Activated CD4-positive, alpha-beta T cell treated with anti-CD3 and anti-CD28 coated beads, Interleukin-2, amount 50 U/mL, for 16 hours (primary cell): ENCODE measurements around the gene ITIH4.
A peak's percentile ranks its signal among the peaks of the same experiment; 100 is the strongest.

Experiments used
- DNase-seq: peaks from one replicate; pipeline ENCODE4 v3.0.0-alpha.2; 2020

The ITIH4 gene

DNA sequence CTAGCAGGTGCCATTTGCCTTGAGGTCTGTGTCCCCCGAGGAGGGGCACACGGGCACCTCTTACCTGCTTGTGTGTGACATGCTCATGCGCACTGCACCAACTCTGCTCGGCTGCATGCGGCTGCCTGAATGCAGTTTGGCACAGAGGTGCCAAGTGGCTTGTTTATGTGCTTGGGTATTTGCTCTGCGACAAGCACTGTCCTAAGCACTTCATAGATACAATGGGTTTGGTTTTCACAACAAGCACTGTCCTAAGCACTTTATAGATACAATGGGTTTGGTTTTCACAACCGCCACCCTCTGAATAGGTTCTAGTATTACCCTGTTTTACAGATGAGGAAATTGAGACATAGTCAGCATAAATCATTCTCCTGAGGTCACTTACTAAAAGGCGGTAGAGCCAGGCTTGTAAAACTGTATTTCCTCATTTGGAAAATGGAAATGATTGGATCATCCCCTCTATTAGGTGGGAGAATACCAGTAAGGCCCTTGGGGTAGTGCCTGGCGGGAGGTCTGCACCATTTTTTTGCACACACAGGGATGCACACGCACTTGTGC is 487 bp downstream of the ITIH4 start:
- no peak for DNase-seq

DNA sequence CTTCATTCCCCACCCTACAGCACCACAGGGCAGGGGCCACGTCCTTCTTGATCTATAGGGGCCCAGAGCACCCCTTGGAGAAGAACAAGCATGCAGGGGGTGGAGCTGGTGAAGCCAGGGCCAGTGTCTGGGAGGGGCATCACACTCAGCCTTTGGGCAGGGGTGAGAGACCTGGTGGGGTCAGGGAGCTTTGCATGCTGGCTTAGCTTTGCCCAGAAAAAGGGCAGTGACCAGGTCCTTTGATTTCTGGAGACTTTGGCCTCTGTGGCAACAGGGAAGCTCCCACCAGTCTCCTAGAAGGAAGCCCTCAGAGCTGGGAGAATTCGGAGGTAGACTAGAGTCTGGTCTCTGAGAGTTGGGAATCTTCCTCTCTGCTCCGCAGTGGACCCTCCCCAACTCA is 990 bp downstream of the ITIH4 start:
- DNase-seq, result no peak

DNA sequence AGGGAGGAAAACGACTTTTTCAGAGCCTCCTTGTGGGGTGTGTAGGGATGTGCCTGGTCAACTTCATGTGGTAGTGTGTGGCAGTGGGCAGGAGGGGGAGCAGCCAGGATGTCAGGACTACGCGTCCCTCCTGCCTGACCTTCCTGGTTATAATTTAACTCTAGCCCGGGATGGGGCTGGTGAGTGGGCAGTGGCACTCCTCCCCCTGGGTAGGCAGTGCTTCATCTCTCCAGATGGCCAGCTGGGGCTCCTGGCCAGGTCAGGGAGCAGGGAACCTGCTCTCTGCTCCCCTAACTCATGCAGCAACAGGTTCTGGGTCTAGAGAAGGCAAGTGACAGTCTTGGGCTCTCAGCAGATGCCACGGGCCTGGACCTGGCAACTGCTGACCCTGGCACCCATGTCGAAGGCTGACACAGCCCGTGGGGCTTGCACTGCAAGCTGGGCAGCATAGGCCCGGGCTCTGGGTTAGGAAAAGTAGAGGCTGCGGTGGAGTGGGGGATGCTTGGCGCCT is 2.6 kb downstream of the ITIH4 start:
- DNase-seq, result no peak

DNA sequence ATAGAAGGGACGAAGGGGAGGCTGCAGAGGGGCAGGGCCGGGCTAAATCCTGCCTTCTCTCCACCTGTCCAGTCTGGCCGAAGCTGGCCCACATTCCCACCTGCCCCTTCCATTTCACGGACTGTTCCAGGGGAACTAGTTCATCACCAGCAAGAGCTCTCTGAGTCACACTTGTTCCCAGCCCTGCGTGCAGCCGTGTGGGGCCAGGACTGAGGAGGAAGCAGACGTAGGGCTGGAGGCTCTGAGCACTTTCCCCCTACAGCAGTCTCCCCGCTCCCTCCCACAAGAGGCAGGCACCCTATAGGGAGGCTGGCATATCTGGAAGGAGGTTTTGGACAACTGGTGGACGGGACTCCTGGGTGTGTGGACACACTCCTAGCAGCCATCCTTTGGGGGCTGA is 3.0 kb downstream of the ITIH4 start:
- DNase-seq, result no peak

DNA sequence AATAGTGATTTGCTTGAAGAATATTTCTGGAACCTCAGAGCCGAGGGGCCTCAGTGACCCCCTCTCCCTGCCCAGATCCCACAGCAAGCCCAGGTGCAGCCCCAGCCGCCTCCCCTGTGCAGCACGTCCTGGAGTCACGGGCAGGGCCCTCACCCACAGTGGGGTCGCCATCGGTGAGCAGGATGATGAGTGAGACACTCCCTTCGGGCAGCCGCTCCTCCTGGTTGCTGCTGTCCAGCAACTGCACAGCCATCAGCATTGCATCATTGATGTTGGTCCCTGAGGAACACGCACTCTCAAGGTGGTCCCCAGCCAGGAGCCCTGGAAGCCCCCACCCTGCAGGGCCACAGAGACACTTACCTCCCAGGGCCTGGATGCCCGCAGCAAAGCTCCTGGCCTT is 6.4 kb downstream of the ITIH4 start:
- no peak for DNase-seq

DNA sequence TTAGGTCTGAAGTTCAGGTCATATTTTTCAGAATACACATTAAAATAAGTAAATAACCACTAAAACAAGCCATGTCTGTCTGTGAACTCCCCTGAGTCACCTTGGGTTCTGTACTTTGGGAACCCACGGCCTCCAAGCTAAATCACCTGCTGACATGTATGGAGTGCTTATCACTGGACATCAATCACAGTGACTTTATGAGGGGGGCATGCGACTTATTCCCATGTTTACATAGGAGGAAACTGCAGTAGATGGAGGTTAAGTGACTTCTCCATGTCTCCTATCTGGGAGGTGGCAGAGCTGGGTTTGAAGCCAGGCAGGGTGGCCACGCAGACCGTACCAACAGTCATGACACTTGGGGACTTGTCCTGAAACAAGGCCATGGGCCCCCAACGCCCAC is 8.1 kb downstream of the ITIH4 start:
- no peak for DNase-seq

DNA sequence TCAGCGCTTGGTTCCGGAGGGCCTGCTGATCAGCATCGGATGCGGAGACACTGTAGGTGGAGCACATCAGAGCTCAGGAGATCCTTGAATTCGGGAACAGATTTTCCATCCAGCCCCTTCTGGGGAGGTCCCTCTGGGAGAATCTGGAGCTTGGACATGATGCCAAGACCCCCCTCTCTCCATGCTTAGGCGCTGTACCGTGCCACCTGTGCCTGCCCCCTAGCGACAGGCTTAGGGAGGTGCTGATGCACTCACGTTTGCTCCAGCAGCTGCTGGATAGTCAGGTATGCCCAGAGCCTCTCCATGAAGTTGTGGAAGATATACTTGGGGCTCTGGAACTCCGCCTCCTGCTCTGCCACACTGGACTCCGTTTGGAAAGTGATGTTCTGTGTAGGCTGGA is 9.7 kb downstream of the ITIH4 start:
- DNase-seq, result peak; percentile 23

DNA sequence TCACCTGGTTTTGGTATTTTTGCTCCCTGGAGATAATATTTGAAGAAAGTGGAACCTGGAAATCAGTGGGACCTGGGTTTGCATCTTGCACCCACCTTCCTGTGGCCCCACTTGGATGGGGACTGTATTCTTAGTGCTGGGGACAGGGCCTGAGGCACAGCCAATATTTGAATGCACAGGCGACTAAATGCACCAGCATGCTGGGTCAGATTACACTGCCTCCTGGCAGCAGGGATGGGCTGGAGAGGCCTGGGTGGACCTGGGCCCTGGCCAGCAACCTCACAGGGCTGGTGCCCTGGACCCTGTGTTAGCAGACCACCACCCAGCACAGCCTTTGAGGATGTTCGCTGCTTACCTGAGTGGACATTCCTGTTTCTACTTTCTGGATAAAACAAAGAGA is 10.5 kb downstream of the ITIH4 start:
- no peak for DNase-seq

DNA sequence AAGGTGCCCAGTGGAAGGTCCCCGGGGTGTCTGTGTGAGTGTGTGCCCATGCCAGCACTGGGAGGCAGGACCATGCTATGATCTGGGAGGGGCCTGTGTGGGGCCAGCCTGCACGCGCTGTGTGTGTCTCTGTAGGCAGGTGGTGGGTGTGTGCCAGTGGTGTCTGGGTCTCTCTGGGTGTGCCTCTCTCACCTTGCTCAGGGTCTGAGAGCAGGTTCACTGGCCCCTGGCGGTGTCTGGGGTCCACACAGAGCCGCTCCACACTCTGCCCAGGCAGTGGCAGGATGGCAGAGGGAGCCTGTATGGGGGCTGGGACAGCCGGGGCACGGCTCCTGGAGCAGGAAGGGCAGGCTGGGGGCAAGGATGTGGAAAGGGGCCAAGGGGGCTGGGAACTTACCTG is 12.6 kb downstream of the ITIH4 start:
- DNase-seq, result no peak

DNA sequence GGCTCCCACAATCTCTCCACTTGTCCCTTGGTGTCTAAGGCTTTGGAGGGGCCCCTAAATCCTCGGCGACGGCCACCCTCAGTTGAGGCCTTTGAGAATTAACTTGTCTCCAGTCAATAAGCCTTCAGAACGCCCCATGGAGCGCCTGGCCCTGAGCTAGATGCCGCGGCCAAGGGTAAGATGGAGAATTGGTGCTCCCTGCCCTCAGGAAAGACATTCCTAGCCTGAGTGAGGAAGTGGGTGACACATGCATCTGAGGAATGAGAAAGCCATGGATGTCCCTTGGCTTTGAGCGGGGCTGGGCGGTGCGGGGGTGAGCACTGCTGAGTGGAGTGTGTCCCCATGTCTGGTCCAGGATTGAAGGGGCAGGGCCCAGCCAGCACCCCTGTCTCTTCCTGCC is 13.3 kb downstream of the ITIH4 start:
- no peak for DNase-seq

DNA sequence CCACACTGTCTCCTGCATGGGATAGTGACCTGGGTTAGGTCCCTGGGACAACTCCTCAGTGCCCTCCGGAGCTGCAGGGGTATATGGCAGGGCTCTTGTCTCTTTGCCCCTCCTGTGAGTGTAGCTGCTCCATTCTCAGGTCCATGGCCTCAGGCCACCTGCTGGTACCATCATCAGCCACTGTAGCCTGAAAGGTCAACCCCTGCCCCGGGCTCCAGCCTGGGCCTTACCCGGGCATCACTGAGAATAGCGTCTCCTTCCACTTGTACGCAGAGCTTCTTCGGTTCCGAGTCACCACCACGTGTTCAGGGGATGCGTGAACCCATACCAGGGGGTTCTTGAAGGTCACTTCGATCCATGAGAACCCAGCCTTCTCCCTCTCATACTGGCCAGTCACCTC is 13.8 kb downstream of the ITIH4 start:
- DNase-seq, result no peak

DNA sequence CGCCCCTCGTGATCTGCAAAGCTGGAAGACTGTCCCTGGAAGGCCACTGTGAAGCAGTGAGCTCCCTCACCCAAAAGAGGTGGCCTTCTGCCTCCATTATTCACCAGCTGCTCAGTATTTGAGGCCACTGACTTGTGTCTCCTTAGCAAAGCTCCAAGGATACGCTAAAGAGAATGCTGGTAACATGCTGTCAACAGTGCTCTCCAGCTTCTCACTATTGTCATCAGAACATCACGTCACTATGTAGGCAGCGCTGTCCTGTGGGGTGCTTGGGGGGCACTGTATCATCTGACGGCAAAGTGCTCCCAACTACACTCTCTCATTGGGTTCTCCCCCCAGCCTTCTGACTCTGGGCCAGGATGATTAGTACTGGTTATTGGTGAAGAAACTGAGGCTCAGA is 14.3 kb downstream of the ITIH4 start:
- no peak for DNase-seq

DNA sequence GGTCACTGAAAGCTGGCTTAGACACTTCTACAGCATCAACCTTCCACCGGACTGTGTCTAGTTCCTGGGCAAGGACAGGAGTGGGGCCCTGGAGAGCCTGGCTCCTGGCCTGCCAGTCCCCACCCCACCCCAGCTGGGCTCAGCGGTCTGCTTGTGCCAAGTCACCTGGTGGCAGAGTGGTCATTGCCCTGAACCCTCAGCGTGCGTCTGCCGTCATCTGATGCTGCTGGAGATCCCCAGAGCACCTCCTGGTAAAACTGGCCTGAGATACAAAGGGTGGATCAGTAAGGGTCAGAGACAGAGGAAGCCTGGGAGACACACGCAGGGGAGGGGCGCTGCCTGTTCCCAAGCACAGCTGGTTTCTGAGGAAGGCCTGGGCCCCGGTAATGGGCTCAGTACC is 16.7 kb downstream of the ITIH4 start:
- no peak for DNase-seq

DNA sequence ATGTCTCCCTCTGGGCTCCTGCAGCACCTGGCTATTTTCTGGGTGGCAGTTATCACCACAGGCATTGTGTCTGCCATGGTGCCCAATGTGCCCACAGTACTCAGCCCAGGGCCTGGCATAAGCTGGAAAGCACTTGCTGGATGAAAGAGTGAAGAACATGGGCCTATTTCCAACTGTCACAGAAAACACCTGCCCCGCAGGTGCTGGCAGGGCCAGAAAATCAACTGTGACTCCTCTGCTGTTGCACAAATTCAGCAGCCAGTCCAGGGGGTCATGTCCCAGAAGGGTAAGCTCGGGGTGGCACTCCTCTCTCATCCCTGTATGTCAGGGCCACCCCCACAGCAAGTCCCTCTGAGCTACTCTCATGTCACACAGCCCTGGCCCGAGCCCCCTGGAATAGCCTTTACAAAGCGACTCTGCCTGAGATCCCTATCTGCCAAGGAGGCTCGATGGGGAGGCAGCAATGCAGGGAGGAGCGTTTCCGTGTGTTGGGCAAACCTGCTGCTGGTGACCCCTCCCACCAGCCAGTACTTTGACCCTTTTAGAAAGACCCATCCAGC is 18.9 kb downstream of the ITIH4 start:
- DNase-seq, result no peak

DNA sequence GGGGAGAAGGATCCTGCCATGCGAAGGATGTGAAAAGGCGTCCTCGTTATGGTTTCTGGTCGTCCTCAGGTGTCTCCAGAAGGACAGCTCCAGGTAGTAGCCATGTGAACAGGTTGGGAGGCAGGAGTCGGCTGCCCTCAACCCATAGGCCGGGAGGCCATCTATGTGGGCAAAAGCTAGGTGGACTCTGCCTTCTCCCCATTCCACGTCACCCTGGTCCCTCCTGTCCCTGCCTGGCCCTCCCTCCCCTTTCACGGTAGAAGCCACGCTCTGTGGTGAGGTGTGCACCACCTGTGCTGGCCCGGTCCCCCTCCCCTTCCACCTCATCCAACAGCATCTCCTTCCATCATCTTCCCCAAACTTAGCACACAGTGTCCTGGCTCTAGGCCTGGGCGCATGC is 19.5 kb downstream of the ITIH4 start:
- no peak for DNase-seq

DNA sequence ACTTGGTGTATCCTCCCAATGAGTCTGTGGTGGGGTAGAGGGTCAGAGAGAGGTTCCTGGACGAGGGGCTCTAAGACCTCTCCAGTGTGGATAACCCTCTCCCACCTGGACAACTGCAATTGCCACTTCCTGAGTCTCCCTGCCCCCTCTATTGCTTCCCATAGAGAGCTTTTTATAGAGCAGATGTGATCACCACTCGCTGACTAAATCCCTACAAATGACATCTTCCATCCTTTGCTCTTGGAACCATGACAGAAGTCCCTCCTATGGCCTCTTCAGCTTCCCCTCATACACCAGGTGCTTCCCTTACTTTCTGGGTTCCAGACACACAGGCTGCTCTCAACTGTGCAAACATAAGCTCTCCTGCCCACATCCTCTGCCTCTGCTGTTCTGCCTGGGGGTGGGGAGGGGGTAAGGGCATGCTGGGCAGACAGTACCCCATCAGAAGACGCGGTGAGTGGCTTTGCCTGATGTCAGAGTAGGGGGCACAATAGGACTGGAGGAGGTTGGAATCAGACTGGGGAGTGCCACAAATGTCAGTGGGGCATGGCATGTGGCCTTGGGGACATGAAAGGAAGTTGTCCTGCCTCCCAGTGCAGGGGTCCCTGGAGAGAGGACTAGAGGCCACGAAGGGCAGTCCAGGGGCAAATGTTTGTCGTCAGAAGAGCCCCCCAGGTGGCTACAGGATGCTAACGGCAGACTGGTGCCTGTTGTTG is 20.7 kb downstream of the ITIH4 start:
- DNase-seq, result no peak

DNA sequence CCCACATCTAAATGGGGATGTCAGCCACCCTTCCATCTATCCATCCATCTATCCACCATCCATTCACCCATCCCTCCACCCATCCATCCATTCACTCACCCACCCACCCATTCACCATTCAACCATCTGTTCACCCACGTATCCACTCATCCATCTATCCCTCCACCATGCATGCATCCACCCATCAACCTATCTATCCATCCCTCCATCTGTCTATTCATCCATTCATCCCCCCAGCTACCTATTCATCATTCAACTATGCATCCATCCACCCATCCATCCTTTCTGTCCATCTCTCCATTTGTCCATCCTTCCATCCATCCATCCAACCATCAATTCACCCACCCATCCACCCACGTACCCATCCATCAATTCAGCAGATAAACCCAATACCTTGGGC is 21.3 kb downstream of the ITIH4 start:
- DNase-seq, result no peak

DNA sequence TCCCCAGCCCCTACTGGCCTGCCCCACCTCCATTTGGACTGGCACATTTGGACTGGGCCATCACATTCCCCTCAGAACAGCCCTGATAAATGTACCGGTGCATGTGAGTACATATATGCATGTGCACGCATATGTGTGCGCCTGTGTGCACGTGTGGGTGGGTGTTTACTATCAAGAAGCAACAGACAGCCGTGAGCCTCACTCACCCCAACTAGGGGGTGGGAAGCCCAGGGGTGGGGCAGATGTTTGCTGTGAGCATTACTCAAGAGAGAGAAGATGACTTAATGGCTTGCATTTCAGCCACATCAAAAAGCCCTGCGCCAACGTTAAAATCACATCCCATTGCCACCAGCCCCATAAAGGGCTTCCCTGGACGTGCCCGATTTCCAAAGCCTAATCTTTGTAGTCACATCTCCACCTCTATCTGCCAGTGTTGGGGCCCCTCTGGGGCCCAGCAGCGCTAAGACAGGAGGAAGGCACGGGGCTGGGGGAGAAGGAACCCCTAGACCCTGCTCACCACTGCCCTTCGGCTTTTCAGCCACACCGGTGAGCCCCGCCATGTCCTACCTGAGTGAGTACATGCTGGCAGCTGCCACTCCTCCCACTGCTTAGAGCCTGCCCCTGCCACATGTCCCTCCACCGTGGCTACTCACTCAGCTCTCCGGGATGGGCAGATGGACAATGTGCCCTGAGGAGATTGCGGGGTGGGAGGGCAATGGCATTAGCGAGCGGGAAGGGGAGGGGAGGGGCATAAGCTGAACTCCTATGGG is 25.0 kb downstream of the ITIH4 start:
- DNase-seq, result no peak

DNA sequence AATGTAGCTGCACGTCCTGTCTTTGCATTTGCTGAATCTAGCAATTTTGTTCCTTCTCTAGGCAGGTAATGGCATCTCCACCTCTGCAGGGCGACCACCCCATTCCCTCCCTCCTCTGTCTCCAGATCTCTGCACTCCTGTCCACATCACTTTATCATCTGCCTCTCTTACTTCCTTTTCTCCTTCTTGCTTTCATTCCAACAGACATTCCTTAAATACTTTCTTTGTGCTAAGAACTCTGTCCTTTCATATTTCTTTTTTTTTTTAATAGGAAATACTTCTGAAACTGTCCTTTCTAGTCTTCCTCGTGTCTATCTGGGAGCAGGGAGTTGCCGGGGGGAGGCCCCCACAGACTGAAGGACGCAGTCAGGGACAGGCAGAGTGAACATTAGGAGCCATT is 28.6 kb downstream of the ITIH4 start:
- DNase-seq, result no peak

DNA sequence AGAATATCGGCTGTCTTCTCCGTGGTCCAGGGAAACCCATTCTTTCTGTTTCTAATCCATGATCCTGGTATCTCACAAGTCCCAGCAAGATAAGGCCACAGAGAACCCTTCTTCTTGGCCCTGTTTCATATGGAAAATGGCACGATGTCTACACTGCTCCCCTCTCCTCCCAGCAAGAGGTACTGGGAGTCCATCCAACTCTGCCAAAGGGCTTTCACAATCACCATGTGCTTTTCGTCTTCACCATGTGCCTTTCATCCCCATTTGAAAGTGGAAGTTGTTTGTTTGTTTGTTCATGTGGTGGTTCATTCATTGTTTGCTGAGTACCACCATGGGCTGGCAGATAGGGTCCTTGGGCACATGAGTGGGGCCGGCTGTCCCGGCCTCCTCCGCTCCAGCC is 30.4 kb downstream of the ITIH4 start:
- DNase-seq, result no peak

DNA sequence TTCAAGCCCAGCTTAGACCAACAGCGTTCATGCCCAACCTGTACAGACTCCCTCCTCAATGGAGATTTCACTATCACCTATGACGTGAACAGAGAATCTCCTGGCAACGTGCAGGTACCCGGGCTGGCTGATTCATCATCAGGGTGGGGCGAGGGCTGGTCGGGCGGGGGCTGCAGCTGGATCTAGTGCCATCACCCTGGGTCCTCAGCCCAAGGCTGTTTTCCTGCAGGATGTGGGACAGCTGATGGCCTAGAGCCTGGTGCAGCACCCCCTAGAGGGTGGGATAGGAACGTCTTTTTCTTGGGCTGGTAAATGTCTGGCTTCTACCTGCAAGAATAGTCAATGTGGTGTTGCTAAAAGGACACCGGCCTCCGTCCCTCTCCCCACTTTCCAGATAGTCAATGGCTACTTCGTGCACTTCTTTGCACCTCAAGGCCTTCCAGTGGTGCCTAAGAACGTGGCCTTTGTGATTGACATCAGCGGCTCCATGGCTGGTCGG is 31.4 kb downstream of the ITIH4 start:
- peak; percentile 16 for DNase-seq

DNA sequence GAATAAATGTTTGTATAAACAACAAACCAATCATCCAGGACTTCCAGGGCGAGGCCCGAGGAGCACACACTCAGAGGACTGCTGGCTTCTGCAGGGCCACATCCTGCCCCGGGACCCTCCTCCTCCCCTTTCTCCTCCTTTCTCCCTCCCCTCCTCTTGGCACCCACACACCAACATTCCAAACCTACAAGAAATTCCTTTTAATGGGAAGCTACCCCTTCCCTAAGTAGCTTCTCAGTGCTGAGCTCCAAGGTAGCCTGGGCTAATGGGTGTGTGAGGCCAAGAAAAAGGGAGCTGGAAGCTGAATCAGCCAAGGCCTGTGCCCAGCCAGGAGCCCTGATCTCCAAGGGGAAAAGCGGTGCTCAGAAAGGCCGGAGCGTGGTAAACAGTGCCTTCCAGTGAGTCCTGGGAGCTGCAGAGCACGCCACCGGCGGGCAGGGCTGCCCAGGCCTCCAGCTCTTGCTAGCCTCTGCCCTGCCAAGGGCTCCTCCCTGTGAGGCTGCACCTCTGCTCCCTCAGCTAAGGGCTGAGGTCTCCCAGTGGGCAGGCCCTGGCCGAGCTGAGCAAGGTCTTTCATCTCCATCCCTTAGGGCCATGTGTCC is 32.0 kb downstream of the ITIH4 start:
- DNase-seq, result no peak

DNA sequence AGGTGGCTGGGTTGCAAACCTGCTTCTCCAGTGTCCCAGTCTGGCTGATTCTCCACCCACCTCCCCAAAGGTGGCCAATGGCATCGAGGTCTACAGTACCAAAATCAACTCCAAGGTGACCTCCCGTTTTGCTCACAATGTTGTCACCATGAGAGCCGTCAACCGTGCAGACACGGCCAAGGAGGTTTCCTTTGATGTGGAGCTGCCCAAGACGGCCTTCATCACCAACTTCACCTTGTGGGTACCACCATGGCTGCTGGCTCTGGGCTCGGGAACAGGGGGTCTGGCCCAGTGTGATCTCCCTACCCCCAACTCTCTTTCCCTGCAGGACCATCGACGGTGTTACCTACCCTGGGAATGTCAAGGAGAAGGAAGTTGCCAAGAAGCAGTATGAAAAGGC is 34.1 kb downstream of the ITIH4 start:
- DNase-seq, result no peak
